ENCODE results near the gene C1orf167.

Gene C1orf167

DNA sequence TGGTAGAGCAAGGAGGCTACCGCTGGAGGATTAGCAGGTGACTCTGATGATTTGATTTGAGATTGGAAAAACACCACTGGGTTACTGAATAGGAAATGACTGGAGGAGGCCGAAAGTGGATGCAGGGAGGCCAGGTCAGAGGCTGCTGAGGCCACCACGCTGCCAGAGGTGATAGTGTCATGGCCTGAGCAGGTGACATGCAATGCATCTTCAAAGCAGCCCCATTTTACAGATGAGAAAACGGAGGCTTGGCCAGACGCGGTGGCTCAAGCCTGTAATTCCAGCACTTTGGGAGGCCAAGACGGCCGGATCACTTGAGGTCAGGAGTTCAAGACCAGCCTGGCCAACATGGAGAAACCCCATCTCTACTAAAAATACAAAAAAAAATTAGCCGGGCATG lies 12.8 kb downstream of the C1orf167 start:
- in situ Hi-C loops (cut with HindIII; ENCODE audit: low sequenced_read_pairs) = no loop called here
- no peak overlapping the region for H3K4me3 ChIP-seq (ENCODE audit: low read depth, low read length)

DNA sequence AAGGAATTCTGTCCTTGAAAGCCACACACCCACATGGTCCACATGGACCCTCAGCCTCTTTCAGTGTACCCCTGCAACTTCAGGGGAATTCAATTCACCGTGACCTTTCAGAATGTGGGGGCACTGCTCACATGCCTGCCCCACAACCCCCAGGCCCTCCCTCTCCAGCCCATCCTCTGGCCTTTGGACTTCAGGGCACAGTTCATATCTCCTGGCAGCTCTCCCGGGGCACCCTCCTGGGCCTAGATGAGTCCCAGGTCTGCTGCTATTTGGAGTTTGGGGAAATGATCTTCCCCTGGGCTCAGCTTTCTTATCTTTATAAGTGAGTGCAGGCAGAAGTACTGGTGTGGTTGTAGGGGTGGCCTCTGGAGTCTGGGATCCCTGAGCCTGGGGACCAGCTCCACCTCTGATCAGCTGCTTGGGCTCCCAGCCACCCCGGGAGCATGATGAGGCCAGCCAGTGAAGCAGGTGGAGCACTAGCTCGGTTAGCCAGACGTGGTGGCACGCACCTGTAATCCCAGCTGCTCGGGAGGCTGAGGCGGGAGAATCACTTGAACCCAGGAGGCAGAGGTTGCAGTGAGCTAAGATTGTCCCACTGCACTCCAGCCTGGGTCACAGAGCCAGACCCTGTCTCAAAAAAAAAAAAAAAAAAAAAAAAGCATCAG lies 15.8 kb downstream of the C1orf167 start:
- no peak for DNase-seq (ENCODE audit: low read depth, low spot score)
- TF ChIP-seq, protein P1, sequence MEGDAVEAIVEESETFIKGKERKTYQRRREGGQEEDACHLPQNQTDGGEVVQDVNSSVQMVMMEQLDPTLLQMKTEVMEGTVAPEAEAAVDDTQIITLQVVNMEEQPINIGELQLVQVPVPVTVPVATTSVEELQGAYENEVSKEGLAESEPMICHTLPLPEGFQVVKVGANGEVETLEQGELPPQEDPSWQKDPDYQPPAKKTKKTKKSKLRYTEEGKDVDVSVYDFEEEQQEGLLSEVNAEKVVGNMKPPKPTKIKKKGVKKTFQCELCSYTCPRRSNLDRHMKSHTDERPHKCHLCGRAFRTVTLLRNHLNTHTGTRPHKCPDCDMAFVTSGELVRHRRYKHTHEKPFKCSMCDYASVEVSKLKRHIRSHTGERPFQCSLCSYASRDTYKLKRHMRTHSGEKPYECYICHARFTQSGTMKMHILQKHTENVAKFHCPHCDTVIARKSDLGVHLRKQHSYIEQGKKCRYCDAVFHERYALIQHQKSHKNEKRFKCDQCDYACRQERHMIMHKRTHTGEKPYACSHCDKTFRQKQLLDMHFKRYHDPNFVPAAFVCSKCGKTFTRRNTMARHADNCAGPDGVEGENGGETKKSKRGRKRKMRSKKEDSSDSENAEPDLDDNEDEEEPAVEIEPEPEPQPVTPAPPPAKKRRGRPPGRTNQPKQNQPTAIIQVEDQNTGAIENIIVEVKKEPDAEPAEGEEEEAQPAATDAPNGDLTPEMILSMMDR (IDR thresholded peaks at IDR 0.05; ENCODE audit: low read depth, low read length) = no peak
- no peak overlapping the region for H3K4me3 ChIP-seq (ENCODE audit: low read depth, low read length)
- in situ Hi-C loops (cut with HindIII; ENCODE audit: low sequenced_read_pairs) = no loop called here

More for the DNA sequence above, 12.8 kb downstream of the C1orf167 start:
- no peak for DNase-seq (ENCODE audit: low read depth, low spot score)
- TF ChIP-seq, protein P1 (IDR thresholded peaks at IDR 0.05; ENCODE audit: low read depth, low read length) = no peak

DNA sequence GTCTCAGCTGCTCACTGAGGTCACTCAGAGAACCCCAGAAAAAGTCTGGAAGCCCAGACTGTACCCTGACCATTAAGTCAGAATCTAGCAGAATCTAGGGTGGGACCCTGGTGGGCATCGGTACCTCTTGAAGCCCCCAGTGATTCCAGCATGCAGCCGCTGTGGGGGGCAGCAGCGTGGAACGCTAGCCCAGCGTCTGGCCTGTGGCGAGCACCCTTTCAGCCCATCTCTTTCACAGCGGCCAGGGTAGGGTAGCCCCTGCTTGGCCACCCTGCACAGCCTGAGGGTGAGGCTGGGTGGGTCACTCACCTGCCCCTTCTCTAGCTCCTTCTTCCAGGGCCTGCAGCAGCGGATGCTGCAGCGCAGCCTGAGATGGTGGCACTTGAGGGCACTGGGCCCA lies 16.3 kb downstream of the C1orf167 start:
- in situ Hi-C loops (cut with HindIII; ENCODE audit: low sequenced_read_pairs) = no loop called here
- no peak overlapping the region for H3K4me3 ChIP-seq (ENCODE audit: low read depth, low read length)
- TF ChIP-seq, protein P1 (IDR thresholded peaks at IDR 0.05; ENCODE audit: low read depth, low read length) = no peak
- DNase-seq (ENCODE audit: low read depth, low spot score) = no peak

DNA sequence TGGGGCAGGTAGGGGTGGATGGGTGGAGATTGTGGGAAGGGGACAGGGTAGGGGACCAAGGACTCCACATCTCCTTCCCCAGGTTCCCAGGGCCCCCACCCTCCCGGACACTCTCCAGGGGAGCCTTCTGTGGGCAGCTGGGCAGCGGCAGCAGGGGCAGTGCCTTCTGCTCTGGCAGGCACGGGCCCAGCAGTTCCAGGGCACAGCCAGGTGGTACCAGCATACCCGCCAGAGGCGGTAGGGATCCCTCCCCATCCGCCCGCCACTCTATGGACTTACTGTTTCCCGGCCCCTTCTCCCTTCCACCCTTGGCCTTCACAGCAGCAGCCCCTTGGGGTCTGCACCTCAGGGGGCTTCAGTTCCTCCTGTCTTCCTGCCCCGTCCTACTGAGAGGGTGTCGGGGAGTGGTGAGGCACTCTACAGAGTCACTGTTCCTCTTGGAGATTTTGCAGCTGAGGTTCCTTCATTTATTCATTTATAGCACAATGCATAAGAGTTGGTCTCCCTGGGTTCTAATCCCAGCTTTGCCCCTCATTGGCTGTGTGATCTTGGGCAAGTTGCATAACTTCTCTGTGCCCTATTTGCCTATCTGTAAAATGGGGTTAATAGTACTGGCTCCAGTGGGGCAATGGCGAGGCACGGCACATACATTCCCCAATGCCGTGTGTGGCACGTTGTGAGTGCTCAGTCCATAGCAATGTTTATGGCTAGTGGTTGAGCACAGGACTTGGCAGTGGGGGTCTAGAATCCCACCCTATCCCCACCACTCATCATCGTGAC lies 17.0 kb downstream of the C1orf167 start:
- H3K4me3 ChIP-seq (ENCODE audit: low read depth, low read length) = no peak overlapping the region
- in situ Hi-C loops (cut with HindIII; ENCODE audit: low sequenced_read_pairs) = no loop called here
- no peak for DNase-seq (ENCODE audit: low read depth, low spot score)
- TF ChIP-seq, protein P1 (IDR thresholded peaks at IDR 0.05; ENCODE audit: low read depth, low read length) = no peak

DNA sequence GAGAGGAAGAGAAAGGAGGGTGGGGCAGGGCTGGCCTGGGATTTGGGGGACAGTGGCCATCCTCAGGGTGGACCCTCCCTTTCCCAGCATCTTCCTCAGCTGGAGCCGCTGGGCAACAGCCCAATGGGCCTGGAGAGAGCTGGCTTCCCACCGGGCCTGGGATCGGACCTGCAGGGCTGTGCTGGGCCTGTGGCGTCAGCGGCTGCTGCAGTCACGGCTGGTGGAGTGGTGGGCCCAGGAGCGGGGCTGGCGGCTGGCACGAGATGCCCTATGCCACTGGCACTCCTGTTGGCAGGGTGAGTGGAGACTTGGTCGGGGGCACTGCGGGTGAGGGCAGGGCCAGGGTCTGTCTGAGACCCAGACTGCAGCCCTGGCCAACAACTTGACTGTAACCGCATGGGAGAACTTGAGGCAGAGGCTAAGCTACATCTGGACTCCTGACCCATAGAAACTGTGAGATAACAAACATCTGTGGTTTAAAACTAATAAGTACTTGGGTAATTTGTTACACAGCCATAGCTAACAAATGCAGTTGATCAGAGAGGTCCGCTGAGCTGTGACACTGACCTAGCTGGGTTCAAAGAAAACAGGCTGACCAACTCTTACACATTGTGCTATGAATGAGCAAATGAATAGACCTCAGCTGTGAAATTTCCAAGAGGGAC lies 17.9 kb downstream of the C1orf167 start:
- H3K4me3 ChIP-seq (ENCODE audit: low read depth, low read length) = no peak overlapping the region
- in situ Hi-C loops (cut with HindIII; ENCODE audit: low sequenced_read_pairs) = no loop called here
- no peak for DNase-seq (ENCODE audit: low read depth, low spot score)
- TF ChIP-seq, protein P1 (IDR thresholded peaks at IDR 0.05; ENCODE audit: low read depth, low read length) = no peak

DNA sequence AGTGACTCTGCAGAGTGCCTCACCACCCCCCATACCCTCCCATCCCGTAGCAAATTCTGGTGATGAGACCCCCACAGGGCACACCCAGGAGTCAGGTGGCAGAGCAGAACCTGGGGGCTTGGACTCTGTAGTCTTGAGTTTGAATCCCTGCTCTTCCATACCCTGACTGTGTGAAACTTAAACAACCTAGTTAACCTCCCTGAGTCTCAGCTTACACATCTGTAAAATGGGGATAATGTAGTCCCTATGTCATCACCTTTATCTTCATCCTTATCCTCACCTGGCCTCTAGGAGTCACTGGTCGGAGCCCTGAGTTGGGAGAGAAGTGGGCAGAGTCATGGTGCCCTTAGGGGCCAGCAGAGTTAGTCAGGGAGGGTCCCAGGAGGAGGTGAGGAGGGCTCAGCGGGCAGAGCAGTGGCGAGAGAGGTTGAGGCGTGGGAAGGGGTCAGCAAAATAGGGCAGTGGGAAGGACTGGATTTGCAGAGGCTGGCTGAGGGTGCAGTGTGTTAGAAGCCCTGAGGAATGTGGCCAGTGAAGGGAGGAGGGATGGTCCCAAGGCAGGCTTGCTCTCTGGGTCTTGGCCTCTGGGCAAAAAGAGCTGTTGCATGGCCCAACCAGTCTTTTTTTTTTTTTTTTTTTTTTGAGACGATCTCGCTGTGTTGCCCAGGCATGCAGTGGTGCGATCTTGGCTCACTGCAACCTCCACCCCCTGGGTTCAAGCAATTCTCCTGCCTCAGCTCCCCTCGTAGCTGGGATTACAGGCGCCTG lies 18.6 kb downstream of the C1orf167 start:
- TF ChIP-seq, protein P1 (IDR thresholded peaks at IDR 0.05; ENCODE audit: low read depth, low read length) = no peak
- in situ Hi-C loops (cut with HindIII; ENCODE audit: low sequenced_read_pairs) = no loop called here
- DNase-seq (ENCODE audit: low read depth, low spot score) = no peak
- H3K4me3 ChIP-seq (ENCODE audit: low read depth, low read length) = no peak overlapping the region
